D721Med (cell line): Measurements from ENCODE around the gene CDC37L1.

ENCODE experiments used
- DNase-seq: peaks from one replicate; pipeline ENCODE4 v3.0.0; 2011; ENCODE audit warnings: low spot score; ENCODE audit not compliant: insufficient read length
- FAIRE-seq: peaks from 2 replicates; lab custom pipeline; 2011; peaks lifted over from hg19 to GRCh38; lab: Jason Lieb, UNC
- CTCF ChIP-seq: IDR thresholded peaks from 2 replicates; pipeline ENCODE4 v1.5.1; 2012; ENCODE audit warnings: mild to moderate bottlenecking, control low read depth; ENCODE audit not compliant: insufficient read depth; ENCODE audit errors: missing control alignments

Gene CDC37L1

GRCh38 chr9:4679268-4680172 lies at the start of gene CDC37L1:
TSS of gene CDC37L1 (plus strand) at chr9:4679569. CDS start at chr9:4679768, 199 bp downstream.
- DNase-seq, result peak; percentile 59
- peak; percentile 3 for TF ChIP-seq CTCF
- FAIRE-seq, result no peak

GRCh38 chr9:4630836-4631235 lies 48.5 kb upstream of the CDC37L1 start:
- TF ChIP-seq CTCF, result no peak
- no peak for DNase-seq
- FAIRE-seq, result no peak

GRCh38 chr9:4638968-4639367 lies 40.4 kb upstream of the CDC37L1 start:
- FAIRE-seq, result no peak
- no peak for TF ChIP-seq CTCF
- DNase-seq, result no peak

- no peak for TF ChIP-seq CTCF
- FAIRE-seq (no peak), DNase-seq (no peak)
Observed at GRCh38 chr9:4639420-4639819, 39.9 kb upstream of the CDC37L1 start.

GRCh38 chr9:4640027-4640426 lies 39.3 kb upstream of the CDC37L1 start:
- FAIRE-seq, result no peak
- TF ChIP-seq CTCF, result peak; percentile 57
- DNase-seq, result no peak

GRCh38 chr9:4642351-4642750 lies 37.0 kb upstream of the CDC37L1 start:
- FAIRE-seq (no peak), DNase-seq (no peak)
- no peak for TF ChIP-seq CTCF

GRCh38 chr9:4654084-4654483 lies 25.3 kb upstream of the CDC37L1 start:
- TF ChIP-seq CTCF, result no peak
- no peak for FAIRE-seq
- no peak for DNase-seq
